ACHN (cell line): ENCODE measurements around the gene MARS1.

ENCODE experiments used
- DNase-seq: peaks from one replicate; pipeline ENCODE4 v3.0.0-alpha.2; 2015
- in situ Hi-C: cut with HindIII; loops from 2 replicates; pipeline ENCODE4 v1.10.0; 2017; ENCODE audit warnings: low sequenced_read_pairs, low pct_ligation_motif_present, low pct_unique_long_range_greater_than_20kb

Gene MARS1

GRCh38 chr12:57518920-57519795, 31.3 kb downstream of the MARS1 start:
- in situ Hi-C loops = no loop called here
- peak; percentile 38 for DNase-seq

GRCh38 chr12:57519796-57520052, 31.9 kb downstream of the MARS1 start:
- in situ Hi-C loops = no loop called here

GRCh38 chr12:57520053-57520818, 32.4 kb downstream of the MARS1 start, which contains the start of gene DDIT3:
TSS of gene DDIT3 (minus strand) at chr12:57520514. CDS start at chr12:57517406, 3,108 bp downstream.
- in situ Hi-C loops = no loop called here
- peak; percentile 100 for DNase-seq

More at GRCh38 chr12:57519796-57520052, 31.9 kb downstream of the MARS1 start:
- DNase-seq = no peak

GRCh38 chr12:57521525-57522010, 33.7 kb downstream of the MARS1 start:
- in situ Hi-C loops = no loop called here
- peak; percentile 42 for DNase-seq

- in situ Hi-C loops = no loop called here
- DNase-seq = peak; percentile 96
Measured at GRCh38 chr12:57522011-57522886, 34.4 kb downstream of the MARS1 start, which contains the start of gene MBD6. TSS of gene MBD6 (plus strand) at chr12:57522824. CDS start at chr12:57524304, 1,480 bp downstream.

GRCh38 chr12:57522887-57523705, 35.2 kb downstream of the MARS1 start:
- in situ Hi-C loops = no loop called here
- DNase-seq = peak; percentile 70

- no peak for DNase-seq
- in situ Hi-C loops = no loop called here
Measured at GRCh38 chr12:57523706-57524614, 36.1 kb downstream of the MARS1 start.

- in situ Hi-C loops = no loop called here
- DNase-seq = no peak
Measured at GRCh38 chr12:57524814-57525614, 37.1 kb downstream of the MARS1 start.

GRCh38 chr12:57525615-57526383, 37.9 kb downstream of the MARS1 start:
- in situ Hi-C loops = no loop called here
- no peak for DNase-seq

- in situ Hi-C loops = no loop called here
- no peak for DNase-seq
Measured at GRCh38 chr12:57526477-57527126, 38.7 kb downstream of the MARS1 start.

- in situ Hi-C loops = no loop called here
- no peak for DNase-seq
Measured at GRCh38 chr12:57527184-57527583, 39.3 kb downstream of the MARS1 start.

- in situ Hi-C loops = no loop called here
- no peak for DNase-seq
Measured at GRCh38 chr12:57528176-57528575, 40.3 kb downstream of the MARS1 start.

GRCh38 chr12:57528831-57529555, 41.1 kb downstream of the MARS1 start:
- DNase-seq = no peak
- in situ Hi-C loops = no loop called here

GRCh38 chr12:57529831-57530230, 42.0 kb downstream of the MARS1 start:
- in situ Hi-C loops = no loop called here
- DNase-seq = no peak
